ENCODE measurements around the gene CDKAL1. TPM values are rescaled to one million over a fixed set of nuclear protein-coding genes. Genes with fewer than 3 reads are reported as not detected.

CDKAL1 gene
- total and polyA plus RNA-seq, 2 of the 13 experiments (the other 11 are each of a cell fraction or from before 2014, with no cell fraction given), result 9.5 to 27.7 TPM

GRCh38 chr6:20868397-20869096 lies 334.3 kb downstream of the CDKAL1 start:
- Histone ChIP-seq H3K4me1 (ENCODE audit: insufficient read depth, low read length) (peaks cover 23% of the 10 kb centered on the region), H3K36me3 (replicated peaks in 1 of 2; ENCODE audit: control insufficient read depth in 1 of 2, insufficient read depth in 2 of 2, low read length in 2 of 2) (no peaks in the 10 kb centered on the region), H4K20me1 (ENCODE audit: insufficient read depth, low read length) (no peaks in the 10 kb centered on the region), H3K4me3 (replicated peaks in 1 of 3; ENCODE audit: insufficient read depth in 1 of 3, low read depth in 2 of 3, low read length in 3 of 3) (no peak overlapping the region), H3K9me3 (ENCODE audit: low read length) (no peaks in the 10 kb centered on the region), H3K9ac (ENCODE audit: insufficient read depth, low read depth, low read length) (no peak overlapping the region), H3K4me2 (ENCODE audit: low read depth, low read length) (no peak overlapping the region), H2AFZ (ENCODE audit: low read length) (no peak overlapping the region), H3K79me2 (ENCODE audit: insufficient read depth, low read length) (no peaks in the 10 kb centered on the region), H3K27me3 (ENCODE audit: control insufficient read depth in 1 of 2, insufficient read depth in 2 of 2, low read length in 2 of 2) (no peaks in the 10 kb centered on the region), H3K27ac (ENCODE audit: extremely low read length, insufficient read depth, low read length) (no peak overlapping the region)
- DNase-seq (ENCODE audit: low spot score) (no peak), FAIRE-seq (no peak), ATAC-seq (no peak)
- intact Hi-C loops (cut with micrococcal nuclease; ENCODE audit: unreplicated experiment), result no loop called here
- CTCF ChIA-PET (ENCODE audit: low intra/inter-chr PET ratio, low total read pairs), result no interaction called here
- WGBS (ENCODE audit: low lambda C conversion rate), result 97% methylated on average over 9 of the region's 9 CpGs
- in situ Hi-C loops (cut with HindIII; ENCODE audit: extremely low pct_ligation_motif_present, low pct_unique_long_range_greater_than_20kb), result no loop called here
- POLR2A ChIA-PET, result no interaction called here
- BruUV-seq (replicated peaks), result no TSS peak
- peak; percentile 96 for TF ChIP-seq MAFF (IDR thresholded peaks at IDR 0.05; ENCODE audit: low read depth, low read length)
- peak; percentile 89 for TF ChIP-seq ATF7 (IDR thresholded peaks at IDR 0.05)
- no peak for TF ChIP-seq ATF7 (CRISPR knock-in tag; IDR thresholded peaks at IDR 0.05)
- no peak for TF ChIP-seq ZNF773 (CRISPR knock-in tag; IDR thresholded peaks at IDR 0.05; ENCODE audit: borderline replicate concordance)
- TF ChIP-seq TOE1 (CRISPR knock-in tag; IDR thresholded peaks at IDR 0.05), result no peak
- TF ChIP-seq MAFK (conservative IDR thresholded peaks at IDR 0.05 in 1 of 2, IDR thresholded peaks at IDR 0.05 in 1 of 2; ENCODE audit: low read length in 2 of 2), result peak; percentile 95 to 97

GRCh38 chr6:20870021-20870420 lies 335.8 kb downstream of the CDKAL1 start:
- Histone ChIP-seq H3K9ac (ENCODE audit: insufficient read depth, low read depth, low read length) (no peak overlapping the region), H3K4me1 (ENCODE audit: insufficient read depth, low read length) (peaks cover 20% of the 10 kb centered on the region), H4K20me1 (ENCODE audit: insufficient read depth, low read length) (no peaks in the 10 kb centered on the region), H3K27me3 (ENCODE audit: control insufficient read depth in 1 of 2, insufficient read depth in 2 of 2, low read length in 2 of 2) (no peaks in the 10 kb centered on the region), H2AFZ (ENCODE audit: low read length) (no peak overlapping the region), H3K4me3 (replicated peaks in 1 of 3; ENCODE audit: insufficient read depth in 1 of 3, low read depth in 2 of 3, low read length in 3 of 3) (no peak overlapping the region), H3K27ac (ENCODE audit: extremely low read length, insufficient read depth, low read length) (no peak overlapping the region), H3K79me2 (ENCODE audit: insufficient read depth, low read length) (no peaks in the 10 kb centered on the region), H3K9me3 (ENCODE audit: low read length) (no peaks in the 10 kb centered on the region), H3K36me3 (replicated peaks in 1 of 2; ENCODE audit: control insufficient read depth in 1 of 2, insufficient read depth in 2 of 2, low read length in 2 of 2) (no peaks in the 10 kb centered on the region), H3K4me2 (ENCODE audit: low read depth, low read length) (no peak overlapping the region)
- CTCF ChIA-PET (ENCODE audit: low intra/inter-chr PET ratio, low total read pairs), result no interaction called here
- DNase-seq (ENCODE audit: low spot score), result no peak
- no TSS peak for BruUV-seq (replicated peaks)
- 95% methylated on average over 4 of the region's 4 CpGs for WGBS (ENCODE audit: low lambda C conversion rate)
- POLR2A ChIA-PET, result no interaction called here
- no peak for ATAC-seq
- no peak for FAIRE-seq
- intact Hi-C loops (cut with micrococcal nuclease; ENCODE audit: unreplicated experiment), result no loop called here
- in situ Hi-C loops (cut with HindIII; ENCODE audit: extremely low pct_ligation_motif_present, low pct_unique_long_range_greater_than_20kb), result loop anchor here (10.0 kb wide), 1 partner anchor 305 kb away; no protein-coding TSS in a partner anchor
- no peak for TF ChIP-seq ZBTB40 (IDR thresholded peaks at IDR 0.05)
- no peak for TF ChIP-seq ZBTB40 (CRISPR knock-in tag; IDR thresholded peaks at IDR 0.05)
- no peak for TF ChIP-seq ZNF557 (CRISPR knock-in tag; IDR thresholded peaks at IDR 0.05)
- no peak for TF ChIP-seq ZNF546 (CRISPR knock-in tag; conservative IDR thresholded peaks at IDR 0.05)
